D721Med (cell line): Measurements from ENCODE around the gene PSKH1.

ENCODE experiments used
- DNase-seq: peaks from one replicate; pipeline ENCODE4 v3.0.0; 2011; ENCODE audit warnings: low spot score; ENCODE audit not compliant: insufficient read length
- FAIRE-seq: peaks from 2 replicates; lab custom pipeline; 2011; peaks lifted over from hg19 to GRCh38; lab: Jason Lieb, UNC
- TF ChIP-seq, protein P1 (sequence below): IDR thresholded peaks from 2 replicates; pipeline ENCODE4 v1.5.1; 2012; ENCODE audit warnings: mild to moderate bottlenecking, control low read depth; ENCODE audit not compliant: insufficient read depth; ENCODE audit errors: missing control alignments

Gene PSKH1

DNA sequence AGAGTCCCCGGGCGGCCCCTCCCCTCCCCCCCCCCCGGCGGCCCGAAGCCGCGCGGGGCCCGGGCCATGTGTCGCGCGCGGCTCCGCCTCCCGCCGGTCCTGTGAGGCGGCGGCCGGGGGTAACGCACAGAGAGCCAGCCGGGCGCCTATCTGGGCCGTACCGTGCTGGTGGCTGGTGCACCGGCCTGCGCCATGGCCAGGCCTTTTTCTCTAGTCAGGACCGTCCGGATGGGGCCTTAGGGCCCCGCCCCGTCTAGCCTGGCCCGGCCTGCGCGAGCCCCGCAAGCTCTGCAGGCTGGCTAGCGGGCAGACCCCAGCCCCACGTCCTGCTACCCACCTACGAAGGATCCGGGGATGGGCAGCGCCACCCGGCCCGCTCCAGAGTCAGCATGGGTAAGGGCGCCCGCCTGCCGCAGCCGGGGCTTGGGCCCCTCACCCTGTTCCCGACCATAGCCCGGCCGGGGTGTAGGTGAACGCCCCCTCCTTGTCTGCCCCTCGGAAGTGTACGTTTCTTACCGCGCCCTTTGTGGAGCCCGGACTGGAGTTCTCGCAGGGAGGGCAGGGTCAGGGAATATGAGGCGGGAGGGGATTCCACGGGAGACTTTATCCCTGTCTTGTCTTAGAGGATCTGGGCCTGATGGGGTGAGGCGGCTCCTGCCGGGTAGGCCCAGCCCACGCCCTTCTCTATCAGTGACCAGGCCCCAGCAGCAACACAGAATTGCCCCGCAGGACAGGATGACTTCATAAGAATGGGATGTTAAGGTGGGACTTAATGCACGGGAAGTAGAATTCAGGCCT lies 45.8 kb upstream of the PSKH1 start, which contains the start of gene CENPT:
Gene CENPT (minus strand): TSS at position 630 of the 798 bp plus-strand sequence. CDS start 13,834 bp downstream, outside the sequence.
- TF ChIP-seq, protein P1, sequence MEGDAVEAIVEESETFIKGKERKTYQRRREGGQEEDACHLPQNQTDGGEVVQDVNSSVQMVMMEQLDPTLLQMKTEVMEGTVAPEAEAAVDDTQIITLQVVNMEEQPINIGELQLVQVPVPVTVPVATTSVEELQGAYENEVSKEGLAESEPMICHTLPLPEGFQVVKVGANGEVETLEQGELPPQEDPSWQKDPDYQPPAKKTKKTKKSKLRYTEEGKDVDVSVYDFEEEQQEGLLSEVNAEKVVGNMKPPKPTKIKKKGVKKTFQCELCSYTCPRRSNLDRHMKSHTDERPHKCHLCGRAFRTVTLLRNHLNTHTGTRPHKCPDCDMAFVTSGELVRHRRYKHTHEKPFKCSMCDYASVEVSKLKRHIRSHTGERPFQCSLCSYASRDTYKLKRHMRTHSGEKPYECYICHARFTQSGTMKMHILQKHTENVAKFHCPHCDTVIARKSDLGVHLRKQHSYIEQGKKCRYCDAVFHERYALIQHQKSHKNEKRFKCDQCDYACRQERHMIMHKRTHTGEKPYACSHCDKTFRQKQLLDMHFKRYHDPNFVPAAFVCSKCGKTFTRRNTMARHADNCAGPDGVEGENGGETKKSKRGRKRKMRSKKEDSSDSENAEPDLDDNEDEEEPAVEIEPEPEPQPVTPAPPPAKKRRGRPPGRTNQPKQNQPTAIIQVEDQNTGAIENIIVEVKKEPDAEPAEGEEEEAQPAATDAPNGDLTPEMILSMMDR = no peak
- FAIRE-seq (no peak), DNase-seq (no peak)

DNA sequence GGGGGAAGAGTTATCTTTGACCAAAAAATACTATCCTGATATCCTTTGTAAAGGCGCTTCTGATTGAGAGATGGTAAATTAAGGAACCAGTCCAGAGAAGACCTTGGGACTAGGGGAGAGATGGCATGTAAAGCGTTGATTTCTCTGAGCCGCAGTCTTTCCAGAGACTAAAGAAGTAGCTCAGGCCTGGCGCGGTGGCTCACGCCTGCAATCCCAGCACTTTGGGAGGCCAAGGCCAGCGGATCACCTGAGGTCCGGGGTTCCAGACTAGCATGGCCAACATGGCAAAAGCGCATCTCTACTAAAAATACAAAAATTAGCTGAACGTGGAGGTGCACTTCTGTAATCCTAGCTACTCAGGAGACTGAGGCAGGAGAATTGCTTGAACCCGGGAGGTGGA lies 44.9 kb upstream of the PSKH1 start:
- DNase-seq = no peak

DNA sequence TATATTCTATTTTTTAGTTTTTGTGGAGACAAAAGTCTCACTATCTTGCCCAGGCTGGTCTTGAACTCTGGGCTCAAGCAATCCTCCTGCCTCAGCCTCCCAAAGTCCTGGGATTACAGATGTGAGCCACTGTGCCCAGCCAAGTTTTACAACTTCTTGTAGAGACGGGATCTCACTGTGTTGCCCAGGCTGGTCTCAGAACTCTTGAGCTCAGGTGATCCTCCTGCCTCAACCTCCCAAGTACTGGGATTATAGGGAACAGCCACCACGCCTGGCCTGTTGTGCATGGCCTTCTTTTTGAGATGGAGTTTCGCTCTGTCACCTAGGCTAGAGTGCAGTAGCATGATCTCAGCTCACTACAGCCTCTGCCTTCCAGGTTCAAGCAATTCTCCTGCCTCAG lies 39.4 kb upstream of the PSKH1 start:
- TF ChIP-seq, protein P1 = no peak
- no peak for FAIRE-seq
- no peak for DNase-seq

More for the DNA sequence above, 44.9 kb upstream of the PSKH1 start:
- TF ChIP-seq, protein P1 = no peak
- no peak for FAIRE-seq

DNA sequence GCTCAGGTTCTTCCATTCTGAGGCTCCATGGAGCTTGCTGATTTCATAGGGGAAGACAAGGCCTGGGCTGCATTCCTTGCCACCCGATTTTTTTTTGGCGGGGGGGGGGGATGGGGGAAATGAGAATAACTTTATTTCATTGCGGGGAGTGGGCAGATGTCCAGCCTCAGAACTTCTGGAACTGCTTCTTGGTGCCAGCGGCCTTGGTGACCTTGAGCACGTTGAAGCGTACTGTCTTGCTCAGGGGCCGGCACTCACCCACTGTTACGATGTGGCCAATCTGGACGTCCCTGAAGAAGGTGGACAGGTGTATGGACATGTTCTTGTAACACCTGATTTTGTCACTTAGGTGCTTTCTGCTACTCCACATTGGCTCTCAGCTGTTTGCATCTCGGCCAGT lies 37.3 kb upstream of the PSKH1 start:
- DNase-seq (no peak), FAIRE-seq (no peak)
- TF ChIP-seq, protein P1 = no peak

DNA sequence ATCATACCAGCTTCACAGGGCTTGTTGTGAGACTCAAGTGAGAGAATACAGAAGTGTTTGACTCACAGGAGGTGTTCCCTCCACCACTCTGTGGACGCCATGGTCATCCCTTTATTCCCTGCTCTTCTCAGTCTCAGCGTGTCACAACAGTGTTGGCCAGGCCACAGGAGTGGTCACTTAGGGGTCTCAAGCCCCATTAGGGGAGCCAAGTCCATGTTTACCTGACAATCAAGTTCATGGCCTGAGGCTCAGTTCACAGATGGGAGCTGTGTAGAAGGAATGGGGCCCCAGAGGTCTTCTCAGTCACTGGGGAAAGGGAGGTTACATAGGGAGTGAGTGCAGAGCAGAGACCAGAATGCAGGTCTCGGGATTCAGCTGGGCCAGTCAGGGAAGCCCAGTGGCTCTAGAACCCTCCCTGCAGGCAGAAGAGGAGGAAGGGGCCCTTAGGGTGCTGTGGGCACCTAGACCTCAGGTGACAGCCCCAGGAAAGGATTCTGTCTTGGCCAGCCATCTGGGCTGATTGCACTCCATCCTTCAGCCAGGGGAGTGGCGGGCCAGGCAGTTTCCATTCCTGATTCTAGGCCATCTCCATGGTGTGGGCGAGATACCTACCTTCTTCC lies 36.0 kb upstream of the PSKH1 start:
- FAIRE-seq (no peak), DNase-seq (no peak)
- TF ChIP-seq, protein P1 = no peak

DNA sequence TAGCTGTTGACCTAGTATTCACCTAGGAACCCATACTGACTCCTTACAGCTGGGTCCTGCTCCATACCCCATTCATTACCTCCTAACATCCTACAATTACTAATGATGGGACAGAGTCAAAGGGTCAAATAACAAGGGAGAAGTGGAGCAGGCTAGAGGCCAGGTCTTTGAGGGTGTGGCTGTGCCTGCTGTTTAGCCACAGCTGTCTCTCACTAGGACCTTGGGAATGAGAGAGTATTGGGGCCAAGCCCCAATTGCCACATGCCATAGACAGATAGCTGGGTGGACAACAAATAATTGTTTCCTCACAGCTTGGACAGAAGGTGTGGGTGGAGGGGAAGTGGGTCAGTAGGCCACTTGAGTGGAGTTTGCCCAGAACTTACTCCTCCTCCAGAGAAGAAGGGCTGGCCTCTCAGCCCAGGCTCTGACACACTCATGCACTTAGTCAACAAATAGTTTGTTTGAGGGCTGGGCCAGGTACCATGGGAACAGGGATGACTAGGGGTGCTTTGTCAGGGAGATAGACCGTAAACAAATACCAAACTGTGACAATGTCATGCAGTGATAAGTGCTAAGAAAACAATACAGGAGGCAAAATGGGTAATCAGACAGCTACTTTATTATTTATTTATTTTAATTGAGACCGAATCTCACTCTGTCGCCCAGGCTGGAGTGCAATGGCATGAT lies 35.4 kb upstream of the PSKH1 start:
- DNase-seq (no peak), FAIRE-seq (no peak)
- TF ChIP-seq, protein P1 = no peak

DNA sequence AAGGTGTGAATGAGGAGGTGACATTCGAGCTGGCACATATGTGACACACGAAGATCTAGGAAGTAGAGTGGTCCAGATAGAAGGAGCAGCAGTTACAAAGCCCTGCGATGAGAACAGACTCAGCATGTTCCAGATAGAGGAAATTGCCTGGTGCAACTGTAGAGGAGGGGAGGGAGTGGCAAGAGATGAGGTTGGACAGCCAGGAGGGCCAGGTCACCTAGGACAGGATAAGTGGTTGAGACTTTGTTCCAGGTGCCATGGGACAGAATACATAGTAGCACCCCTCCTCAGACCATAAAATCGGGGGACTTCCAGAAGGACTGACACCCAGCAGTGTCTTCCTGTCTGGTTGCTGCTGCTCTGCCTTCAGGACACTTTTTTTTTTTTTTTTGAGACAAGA lies 34.6 kb upstream of the PSKH1 start:
- TF ChIP-seq, protein P1 = no peak
- FAIRE-seq (no peak), DNase-seq (no peak)
